GM19240 (cell line): ENCODE measurements around the gene PSMA3.

Experiments used
- DNase-seq: peaks from one replicate; pipeline ENCODE4 v3.0.0; 2011; ENCODE audit warnings: low spot score; ENCODE audit not compliant: insufficient read length

The PSMA3 gene

DNA sequence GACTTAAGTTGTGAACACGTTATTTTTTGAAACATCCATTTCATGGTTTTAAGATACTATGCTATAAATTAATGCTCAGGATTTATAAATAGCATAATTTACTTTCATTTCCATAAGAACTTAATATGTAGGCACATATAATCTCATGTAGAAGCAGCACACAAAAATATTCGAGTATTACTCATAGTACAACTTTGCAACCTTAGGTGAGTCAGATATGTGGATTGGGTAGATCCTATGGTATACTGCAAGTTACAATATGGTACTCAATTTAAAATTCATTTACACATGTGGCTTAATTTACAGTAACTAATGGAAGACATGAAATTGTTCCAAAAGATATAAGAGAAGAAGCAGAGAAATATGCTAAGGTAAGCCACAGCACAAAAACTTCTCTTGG is 26.0 kb downstream of the PSMA3 start:
- DNase-seq, result no peak

- no peak for DNase-seq
These were observed 28.1 kb downstream of the PSMA3 start for GRCh38 chr14:58272588-58273372.

GRCh38 chr14:58274881-58275280 is 30.2 kb downstream of the PSMA3 start:
- no peak for DNase-seq

GRCh38 chr14:58275527-58276190 is 31.0 kb downstream of the PSMA3 start:
- no peak for DNase-seq

- no peak for DNase-seq
These were observed 31.6 kb downstream of the PSMA3 start for GRCh38 chr14:58276208-58276607.

DNA sequence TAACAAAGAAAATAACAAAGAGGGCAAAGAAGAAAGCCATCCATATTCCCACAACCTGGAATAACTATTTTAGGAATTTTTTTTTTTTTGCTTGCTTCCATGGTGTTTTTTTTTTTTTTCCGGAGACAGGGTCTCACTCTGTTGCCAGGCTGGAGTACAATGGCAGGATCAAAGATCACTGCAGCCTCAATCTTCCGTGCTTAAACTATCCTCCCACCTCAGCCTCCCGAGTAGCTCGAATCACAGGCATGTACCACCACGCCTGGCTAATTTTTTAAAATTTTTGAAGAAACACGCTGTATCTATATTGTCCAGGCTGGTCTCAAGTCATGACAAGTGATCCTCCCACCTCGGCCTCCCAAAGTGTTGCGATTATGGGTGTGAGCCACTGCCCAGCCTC is 33.5 kb downstream of the PSMA3 start:
- DNase-seq, result no peak

DNA sequence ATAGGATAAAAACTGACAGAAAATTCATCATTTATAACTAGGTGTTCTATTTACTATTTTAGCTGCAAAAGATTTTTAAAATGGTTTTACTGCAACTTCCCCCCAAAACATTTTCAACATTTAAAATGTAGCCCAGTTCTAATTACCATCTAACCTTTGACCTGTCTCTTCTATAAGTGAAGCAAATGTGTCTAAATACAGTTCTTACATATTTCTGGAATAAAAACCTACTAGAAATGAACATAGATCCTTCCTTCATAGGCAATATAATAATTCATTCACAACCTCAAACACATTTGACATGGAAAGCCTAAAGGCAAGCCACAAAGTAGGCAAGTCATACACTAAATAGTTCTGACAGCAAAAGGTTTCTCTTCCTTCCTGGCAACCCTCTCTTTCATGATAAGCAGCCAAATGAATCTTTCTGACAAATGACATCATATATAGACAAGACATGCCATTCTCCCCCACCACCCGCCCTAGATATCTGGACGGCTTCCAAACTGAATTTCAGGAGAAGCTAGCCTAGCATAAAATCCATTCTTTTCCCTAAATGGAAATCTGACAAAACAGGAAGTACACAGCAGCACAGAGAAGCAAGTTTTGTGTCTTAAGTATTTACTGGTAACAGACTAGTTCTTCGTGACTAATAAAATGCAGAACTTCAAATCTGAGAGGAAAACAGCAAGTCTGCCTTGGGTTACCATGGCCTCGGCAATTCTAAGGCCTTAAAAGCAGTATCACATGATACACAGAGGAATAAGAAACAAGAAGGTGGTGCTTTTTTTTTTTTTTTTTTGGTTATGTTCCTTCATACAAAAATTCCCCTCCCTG is 36.5 kb downstream of the PSMA3 start:
- DNase-seq, result no peak

DNA sequence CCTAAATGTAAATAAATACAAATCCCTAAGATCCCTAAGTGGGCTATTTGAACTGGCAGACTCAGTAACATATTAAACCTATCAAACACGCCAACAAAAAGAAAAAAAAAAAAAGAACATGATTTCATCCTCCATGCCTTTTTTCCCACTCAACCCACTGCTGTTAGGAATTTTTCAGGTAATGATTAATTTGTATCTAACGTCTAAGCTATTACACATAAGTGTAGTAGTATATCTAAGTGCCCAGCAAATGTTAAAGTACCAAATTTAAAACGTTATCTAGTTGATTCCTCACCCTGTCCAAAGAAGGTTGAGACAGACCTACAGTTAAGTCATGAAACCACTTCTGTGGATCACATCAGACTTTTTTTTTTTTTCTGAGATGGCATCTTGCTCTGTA is 37.3 kb downstream of the PSMA3 start:
- no peak for DNase-seq

GRCh38 chr14:58282925-58283593 is 38.4 kb downstream of the PSMA3 start:
- DNase-seq, result no peak

DNA sequence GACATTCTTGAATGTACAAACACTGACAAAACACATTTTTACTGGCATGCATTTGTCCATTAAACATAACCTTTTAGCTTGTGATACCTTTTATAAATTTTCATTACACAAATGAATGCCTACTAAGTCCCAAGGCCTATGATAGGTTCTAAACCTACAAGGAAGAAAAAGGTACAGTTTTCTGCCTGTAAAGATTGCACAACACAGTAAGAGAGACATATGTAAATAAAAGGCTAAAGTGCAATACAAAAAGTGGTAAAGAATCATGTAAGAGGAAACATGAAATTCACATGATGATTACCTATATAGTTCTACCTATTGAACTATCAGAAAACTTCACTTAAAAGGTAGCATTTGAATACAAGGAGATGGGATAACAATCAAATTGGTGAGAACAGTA is 39.1 kb downstream of the PSMA3 start:
- no peak for DNase-seq

DNA sequence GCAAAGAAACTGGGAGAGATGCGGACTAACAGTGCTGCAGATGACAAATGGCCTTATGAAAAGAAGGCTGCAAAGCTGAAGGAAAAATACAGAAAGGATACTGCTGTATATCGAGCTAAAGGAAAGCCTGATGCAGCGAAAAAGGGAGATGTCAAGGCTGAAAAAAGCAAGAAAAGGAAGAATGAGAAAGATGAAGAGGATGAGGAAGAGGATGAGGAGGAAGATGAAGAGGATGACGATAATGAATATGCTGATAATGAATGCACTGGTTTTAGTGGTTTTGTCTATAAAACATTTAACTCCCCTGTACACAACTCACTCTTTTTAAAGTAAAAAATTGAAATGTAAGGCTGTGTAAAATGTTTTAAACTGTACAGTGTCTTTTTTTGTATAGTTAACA is 40.5 kb downstream of the PSMA3 start:
- no peak for DNase-seq

- DNase-seq, result no peak
These were observed 43.0 kb downstream of the PSMA3 start for GRCh38 chr14:58287607-58288042.

DNA sequence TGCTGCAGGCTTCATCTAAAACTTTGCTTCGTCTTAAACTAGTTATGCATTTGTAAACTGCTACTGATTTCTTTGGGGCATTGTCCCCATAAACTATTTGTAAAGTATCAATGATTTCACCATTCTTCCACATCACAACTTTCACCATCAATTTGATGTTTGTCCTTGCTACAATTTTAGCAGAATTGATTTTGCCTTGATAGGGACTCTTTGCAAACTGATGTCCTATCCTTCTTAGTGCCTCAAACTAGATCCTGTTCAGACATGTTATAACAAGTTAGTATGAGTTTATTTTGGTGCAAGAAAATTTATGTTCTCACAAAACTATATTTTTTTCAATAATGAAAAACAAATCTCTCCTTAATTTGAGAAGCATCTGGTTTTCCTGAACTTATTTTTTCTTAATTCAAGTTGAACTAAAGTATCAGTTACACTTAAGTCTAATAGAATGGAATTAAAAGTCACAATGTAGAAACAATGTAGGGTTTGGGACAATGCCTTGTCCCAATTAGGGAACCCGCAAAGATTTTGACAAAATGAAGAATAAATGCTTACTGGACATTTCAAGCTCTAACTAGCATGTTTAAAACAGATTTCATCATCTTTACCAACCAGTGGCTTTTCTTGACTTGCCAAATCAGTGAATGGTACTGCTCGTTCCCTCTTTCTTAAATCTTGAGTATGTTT is 43.6 kb downstream of the PSMA3 start:
- DNase-seq, result no peak

DNA sequence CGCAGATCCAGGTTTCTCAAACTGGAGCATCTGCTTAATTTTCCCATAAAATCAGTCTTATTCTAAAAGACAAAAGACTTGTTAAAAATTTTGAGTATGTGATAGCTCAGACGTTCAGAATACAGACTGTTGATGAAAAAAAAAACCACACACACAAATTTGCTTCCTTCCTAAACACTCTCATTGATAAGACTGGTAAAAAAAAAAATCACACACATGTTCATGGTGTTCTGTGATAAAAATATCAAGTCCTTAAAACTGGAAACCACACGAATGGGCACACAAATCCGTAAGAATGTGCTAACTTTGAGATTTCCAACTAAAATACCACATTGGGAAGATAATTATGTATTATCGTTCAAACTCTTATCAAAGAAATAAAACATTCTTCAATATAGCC is 47.0 kb downstream of the PSMA3 start:
- no peak for DNase-seq

- no peak for DNase-seq
These were observed 47.5 kb downstream of the PSMA3 start for GRCh38 chr14:58292187-58292586.

DNA sequence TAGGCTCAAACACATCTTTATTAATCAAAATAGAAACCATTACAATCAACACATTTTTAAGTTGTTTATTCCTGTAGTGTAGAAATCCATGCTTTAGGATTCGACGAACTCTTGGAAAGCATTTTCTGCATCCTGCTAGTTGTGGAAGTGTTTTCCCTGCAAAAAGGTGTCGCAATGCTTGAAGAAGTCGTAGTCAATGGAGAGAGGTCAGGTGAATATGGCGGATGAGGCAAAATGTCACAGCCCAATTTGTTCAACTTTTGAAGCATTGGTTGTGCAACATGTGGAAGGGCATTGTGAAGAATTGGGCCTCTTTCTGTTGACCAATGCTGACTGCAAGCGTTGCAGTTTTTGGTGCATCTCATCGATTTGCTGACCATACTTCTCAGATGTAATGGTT is 49.6 kb downstream of the PSMA3 start:
- no peak for DNase-seq

- DNase-seq, result no peak
These were observed 52.1 kb downstream of the PSMA3 start for GRCh38 chr14:58296726-58297125.

GRCh38 chr14:58297412-58297761 is 52.7 kb downstream of the PSMA3 start:
- no peak for DNase-seq

DNA sequence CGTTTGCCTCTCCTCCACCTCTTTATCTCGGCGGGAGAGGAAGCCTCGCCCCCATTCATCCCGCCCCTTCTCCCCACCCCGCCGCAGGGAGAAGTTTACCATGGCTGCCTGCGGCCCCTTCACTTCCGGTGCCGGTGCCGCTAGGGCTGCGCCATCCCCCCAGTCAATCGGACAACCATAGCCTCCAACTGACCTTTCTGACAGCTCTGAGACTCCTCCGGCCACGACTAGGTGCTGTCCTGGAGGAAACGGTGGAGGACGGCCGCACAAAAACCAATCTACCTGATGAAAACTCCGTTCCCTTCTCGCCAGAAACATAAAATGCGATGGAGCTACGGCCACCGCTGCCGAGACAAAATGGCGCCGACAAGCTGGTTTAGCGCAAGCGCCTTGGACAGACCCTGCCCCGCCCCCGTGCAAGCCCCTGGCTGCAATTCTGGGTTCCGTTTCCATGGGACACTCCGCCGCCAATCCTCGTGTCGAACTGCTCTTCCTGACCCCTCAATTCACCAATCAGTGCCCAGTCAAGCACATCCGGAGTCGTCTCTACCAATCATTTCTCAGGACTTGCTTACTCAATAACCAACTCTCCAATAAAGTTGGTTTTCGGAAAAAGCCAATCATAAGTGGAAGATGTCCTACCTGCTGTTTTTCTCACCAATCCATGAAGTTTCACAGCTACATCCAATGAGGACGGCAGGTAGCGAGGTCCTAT is 53.3 kb downstream of the PSMA3 start:
- peak; percentile 74 for DNase-seq
